Subcutaneous adipose tissue (tissue), 4 donors: ENCODE data around the gene NPM1. TPM values are rescaled to one million over a fixed set of nuclear protein-coding genes. Genes with fewer than 3 reads are reported as not detected.

Source experiments
- total RNA-seq, 4 donors: library from RNA; depleted of rRNA; stranded (reverse); fragments of >200 nt; gene quantifications; one replicate each; pipeline ENCODE4 v1.1.0, GENCODE V29; 2016
- TF ChIP-seq, protein P1 (sequence below): fragments of 450-650 bp; IDR thresholded peaks from one replicate; pipeline ENCODE4 v1.5.1; 2016; ENCODE audit warnings: low read depth, mild to moderate bottlenecking, control low read depth, antibody characterized with exemption, moderate library complexity

NPM1 gene
- total RNA-seq, 4 donors from 2014 or later: 421 to 628 (median 493) TPM

DNA sequence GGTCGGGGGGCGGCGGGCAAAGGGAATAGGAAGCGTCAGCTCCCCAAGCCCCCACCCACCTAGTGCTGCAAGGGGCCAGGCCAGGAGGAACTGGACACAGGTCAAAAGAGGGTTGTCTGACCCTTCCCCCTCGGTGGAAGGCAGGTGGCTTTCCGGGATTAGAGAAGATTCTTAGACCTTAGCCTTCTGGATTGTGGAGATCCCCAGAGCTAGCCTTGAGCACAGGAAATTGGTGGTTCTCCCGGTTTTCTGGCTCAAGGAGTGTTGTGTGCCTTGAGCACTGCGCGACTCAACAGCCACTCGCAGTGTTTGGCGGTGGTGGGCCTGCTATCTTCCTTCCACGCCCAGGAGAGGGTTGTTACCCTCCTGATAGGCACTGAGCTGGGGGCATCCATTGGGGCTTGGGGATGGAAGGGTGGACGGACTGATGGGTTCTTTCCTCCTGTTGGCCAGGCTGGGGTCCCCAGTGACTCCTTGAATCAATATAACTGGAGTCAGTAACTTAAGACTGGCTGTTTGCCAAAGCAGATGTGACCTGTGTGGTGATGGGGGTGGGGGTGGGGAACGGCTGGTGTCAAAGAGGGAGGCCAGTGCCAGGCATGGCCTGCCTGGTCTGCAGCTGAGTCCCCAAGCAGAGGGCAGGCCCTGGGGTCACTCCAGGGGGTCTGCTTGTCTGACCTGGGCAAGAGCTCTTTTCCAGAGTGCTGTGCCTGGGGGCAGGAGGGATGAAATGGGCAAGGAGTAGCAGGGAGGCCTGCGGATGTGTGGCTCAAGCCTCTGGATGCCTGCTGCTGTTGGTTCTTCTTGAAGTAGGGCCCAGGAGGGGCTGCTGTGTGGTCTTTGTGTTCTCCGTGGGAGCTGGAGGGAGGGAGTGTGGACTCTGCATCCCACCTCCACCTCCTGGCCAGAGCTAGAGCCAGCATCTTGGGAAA lies 33.9 kb downstream of the NPM1 start:
- TF ChIP-seq, protein P1, sequence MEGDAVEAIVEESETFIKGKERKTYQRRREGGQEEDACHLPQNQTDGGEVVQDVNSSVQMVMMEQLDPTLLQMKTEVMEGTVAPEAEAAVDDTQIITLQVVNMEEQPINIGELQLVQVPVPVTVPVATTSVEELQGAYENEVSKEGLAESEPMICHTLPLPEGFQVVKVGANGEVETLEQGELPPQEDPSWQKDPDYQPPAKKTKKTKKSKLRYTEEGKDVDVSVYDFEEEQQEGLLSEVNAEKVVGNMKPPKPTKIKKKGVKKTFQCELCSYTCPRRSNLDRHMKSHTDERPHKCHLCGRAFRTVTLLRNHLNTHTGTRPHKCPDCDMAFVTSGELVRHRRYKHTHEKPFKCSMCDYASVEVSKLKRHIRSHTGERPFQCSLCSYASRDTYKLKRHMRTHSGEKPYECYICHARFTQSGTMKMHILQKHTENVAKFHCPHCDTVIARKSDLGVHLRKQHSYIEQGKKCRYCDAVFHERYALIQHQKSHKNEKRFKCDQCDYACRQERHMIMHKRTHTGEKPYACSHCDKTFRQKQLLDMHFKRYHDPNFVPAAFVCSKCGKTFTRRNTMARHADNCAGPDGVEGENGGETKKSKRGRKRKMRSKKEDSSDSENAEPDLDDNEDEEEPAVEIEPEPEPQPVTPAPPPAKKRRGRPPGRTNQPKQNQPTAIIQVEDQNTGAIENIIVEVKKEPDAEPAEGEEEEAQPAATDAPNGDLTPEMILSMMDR: no peak

DNA sequence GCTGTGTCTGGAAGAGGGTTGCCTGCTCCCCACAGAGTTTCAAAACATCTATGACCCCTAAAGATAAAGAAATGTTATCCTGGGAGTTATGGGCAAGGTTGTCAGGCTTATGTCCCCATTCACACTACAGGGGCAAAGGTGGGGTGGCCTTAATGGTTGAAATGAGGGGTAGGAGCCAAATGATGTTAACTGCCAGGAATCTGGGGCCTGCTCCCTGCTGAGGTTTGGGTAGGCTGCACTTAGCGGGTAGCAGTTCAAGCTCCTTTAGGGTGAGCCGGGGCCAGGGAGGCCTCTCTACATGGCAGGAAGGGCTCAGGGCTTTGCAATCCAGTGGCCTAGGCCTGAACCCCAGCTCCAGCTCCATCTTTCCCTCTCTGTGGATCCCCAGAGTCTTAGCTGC lies 34.8 kb downstream of the NPM1 start:
- TF ChIP-seq, protein P1: no peak

DNA sequence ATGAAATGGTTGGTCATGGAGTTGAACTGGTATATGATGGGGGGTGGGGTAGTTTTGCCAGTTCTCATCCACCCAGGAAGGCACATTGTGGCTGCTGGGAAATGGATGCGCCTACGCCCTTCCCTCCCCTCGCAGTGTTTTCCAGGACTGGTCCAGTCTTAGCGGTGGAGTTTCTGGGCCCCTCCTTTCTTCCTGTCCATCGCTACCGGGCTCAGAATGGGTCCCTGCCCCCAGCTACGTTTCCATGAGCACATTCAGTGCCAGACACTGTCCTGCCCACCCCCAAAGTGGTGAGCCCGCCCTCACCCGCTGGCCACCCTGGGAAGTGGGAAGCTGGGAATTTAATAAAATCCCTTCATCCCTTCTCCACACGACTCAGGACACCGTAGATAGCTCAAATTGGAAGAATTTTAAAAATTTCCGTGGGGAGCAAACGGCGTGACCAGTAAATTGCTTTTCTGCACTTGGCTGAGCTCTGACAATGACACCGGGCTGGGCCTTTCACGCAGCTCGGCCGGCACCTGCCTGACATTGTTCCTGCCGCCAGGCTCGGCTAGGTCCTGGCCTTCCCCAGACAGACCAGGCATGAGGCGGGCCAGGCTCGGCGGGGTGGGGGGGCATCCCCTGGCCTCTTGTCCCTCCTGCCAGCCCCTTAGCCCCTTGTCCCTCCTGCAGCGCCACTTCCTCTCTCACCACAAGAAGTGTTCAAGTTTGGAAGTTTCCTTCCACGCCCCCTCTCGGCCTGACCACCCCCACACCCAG lies 35.4 kb downstream of the NPM1 start:
- TF ChIP-seq, protein P1: no peak

DNA sequence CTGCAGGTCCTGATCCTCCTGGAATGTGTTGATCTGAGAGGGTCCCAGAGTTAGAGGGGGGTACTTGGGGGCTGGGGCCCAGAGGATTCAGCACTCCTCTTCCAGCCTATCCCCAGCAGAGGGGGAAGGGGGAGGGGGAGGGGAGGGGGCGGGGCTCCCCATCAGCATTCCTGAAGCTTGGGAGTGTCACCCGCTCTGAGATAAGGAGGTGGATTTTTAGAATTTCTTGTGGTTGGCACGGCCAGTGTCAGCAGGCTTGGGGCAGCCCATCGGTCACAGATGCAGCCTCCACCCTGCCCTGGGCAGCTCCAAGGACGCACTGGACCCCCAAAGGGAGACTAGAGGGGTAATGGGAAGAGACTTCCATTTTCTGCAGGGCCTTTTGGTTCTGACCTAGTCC lies 37.1 kb downstream of the NPM1 start:
- TF ChIP-seq, protein P1: no peak

DNA sequence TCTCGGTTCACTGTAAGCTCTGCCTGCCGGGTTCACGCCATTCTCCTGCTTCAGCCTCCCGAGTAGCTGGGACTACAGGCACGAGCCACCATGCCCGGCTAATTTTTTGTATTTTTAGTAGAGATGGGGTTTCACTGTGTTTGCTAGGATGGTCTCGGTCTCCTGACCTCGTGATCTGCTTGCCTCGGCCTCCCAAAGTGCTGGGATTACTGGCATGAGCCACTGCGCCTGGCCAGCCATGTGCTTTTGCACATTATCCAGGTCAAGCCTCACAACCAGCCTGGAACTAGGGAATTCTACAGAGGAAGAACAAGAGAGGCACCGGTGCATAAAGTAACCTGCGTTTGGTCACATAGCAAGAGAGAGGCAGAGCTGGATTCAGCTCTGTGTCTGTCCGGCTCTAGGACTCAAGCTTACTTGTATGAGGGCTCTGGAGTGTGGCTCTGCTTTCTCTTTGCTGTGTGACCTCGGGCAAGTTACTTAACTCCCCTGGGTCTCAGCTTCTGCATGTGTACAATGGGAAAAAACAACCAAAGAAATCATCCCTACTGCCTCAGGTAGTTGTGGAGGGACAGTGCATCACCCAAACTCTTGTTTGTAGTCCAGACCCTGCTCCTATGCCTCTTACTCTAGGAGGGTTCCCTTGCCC lies 38.1 kb downstream of the NPM1 start:
- TF ChIP-seq, protein P1: no peak

DNA sequence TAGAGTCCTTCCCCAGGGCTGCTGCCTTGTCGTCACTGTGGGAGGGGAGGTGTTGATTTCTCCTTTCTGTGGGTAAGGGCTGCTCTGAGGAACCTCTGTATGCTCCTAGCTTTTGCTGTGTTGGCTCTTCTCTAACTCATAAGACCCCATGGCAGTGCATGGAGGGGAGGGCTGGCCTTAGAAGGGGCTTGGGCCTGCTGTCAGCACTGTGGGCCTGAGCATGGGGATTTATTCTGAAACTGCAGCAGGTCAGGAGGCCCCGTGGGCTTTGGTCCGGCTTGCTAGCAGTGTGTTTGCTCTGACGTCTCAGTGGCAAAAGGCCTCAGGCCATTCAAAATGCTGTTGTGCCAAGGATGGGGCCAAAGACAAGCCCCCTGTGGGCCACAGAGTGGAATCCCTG lies 38.6 kb downstream of the NPM1 start:
- TF ChIP-seq, protein P1: no peak

DNA sequence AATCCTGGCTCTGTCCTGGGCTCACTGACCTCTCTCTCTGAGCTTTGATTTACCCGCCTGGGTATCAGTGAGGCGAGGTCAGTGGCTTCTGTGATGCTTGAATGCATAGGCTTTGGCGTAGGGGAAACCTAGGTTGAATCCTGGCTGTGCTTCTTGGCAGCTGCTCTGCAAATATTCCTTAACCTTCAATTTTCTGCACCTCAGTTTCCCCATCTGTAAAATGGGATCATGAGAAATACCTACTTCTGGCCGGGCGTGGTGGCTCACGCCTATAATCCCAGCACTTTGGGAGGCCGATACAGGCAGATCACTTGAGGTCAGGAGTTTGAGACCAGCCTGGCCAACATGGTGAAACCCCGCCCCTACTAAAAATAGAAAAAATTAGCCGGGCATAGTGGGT lies 39.0 kb downstream of the NPM1 start:
- TF ChIP-seq, protein P1: no peak
